ENCODE data around the gene CLIC4.
"Not testable (repeated sequence)": the region's sequence is repeated elsewhere in the genome, so short reads cannot be mapped to it uniquely, and the experiment has no call there.

CLIC4 gene

GRCh38 chr1:24886241-24886640 is 141.0 kb downstream of the CLIC4 start:
- no peak for DNase-seq

- no peak for DNase-seq
These were observed 143.1 kb downstream of the CLIC4 start for GRCh38 chr1:24888061-24888970.

GRCh38 chr1:24888971-24889676 is 143.9 kb downstream of the CLIC4 start:
- DNase-seq = no peak

GRCh38 chr1:24890887-24891286 is 145.6 kb downstream of the CLIC4 start:
- no peak for DNase-seq

GRCh38 chr1:24891367-24891766 is 146.1 kb downstream of the CLIC4 start:
- not testable (repeated sequence) for DNase-seq

- no peak for DNase-seq
These were observed 147.2 kb downstream of the CLIC4 start for GRCh38 chr1:24892188-24893153.

GRCh38 chr1:24893431-24893830 is 148.2 kb downstream of the CLIC4 start:
- no peak for DNase-seq
